ENCODE results near the gene AP3D1. TPM values are rescaled to one million over a fixed set of nuclear protein-coding genes. Genes with fewer than 3 reads are reported as not detected.

AP3D1 gene
- total RNA-seq, result 88.5 TPM

GRCh38 chr19:2151339-2152229, at the start of gene AP3D1:
TSS of gene AP3D1 (minus strand) at chr19:2151566. CDS start at chr19:2151334, 232 bp downstream.

DNA sequence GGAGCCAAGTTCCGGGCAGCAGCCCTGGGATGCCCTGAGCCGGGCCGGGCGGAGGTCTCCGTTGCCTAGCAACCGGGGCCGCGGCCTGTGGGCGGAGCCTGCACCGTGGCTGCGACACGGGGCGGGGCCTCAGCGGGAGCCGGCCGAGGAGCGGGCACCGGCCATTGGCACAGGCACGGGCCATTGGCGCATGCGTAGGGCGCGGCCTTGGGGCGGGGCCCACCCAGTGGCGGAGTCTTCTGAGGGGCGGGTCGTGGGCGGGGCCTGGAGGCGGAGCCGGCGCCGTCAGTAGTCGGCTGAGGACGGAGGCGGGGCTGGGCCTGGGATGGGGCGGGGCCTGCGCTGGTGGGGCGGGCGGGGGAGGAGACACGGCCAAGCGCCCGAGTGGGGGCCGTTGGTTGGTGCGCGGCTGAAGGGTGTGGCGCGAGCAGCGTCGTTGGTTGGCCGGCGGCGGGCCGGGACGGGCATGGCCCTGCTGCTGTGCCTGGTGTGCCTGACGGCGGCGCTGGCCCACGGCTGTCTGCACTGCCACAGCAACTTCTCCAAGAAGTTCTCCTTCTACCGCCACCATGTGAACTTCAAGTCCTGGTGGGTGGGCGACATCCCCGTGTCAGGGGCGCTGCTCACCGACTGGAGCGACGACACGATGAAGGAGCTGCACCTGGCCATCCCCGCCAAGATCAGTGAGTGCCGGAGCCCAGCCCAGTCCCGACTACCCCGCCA, 54.7 kb downstream of the AP3D1 start, which contains the start of gene IZUMO4:
Gene IZUMO4, plus strand, starts transcription at position 436 of the 723 bp plus-strand sequence. Its CDS starts 31 bp downstream, at position 467.

GRCh38 chr19:2096034-2096479, 55.3 kb downstream of the AP3D1 start, which contains the start of gene MOB3A:
TSS of gene MOB3A (minus strand) at chr19:2096326. CDS start at chr19:2078560, 17,766 bp downstream.

GRCh38 chr19:2050991-2051772, 100.2 kb downstream of the AP3D1 start, which contains the start of gene MKNK2:
TSS of gene MKNK2 (minus strand) at chr19:2051244. CDS start at chr19:2050851, 393 bp downstream.

Other genes with a start within 250 kb of the AP3D1 start
- 5.8 TPM for gene ADAT3, start 246.2 kb downstream of the AP3D1 start, total RNA-seq
- gene SCAMP4, start 246.2 kb downstream of the AP3D1 start, total RNA-seq, result 67.3 TPM
- gene CSNK1G2, start 210.4 kb downstream of the AP3D1 start, total RNA-seq, result 61.0 TPM
- gene BTBD2, start 135.9 kb downstream of the AP3D1 start, total RNA-seq, result 90.8 TPM
- gene MKNK2, start 100.3 kb downstream of the AP3D1 start, total RNA-seq, result 95.7 TPM
- 30.0 TPM for gene MOB3A, start 55.2 kb downstream of the AP3D1 start, total RNA-seq
- gene IZUMO4, start 54.7 kb downstream of the AP3D1 start, total RNA-seq, result 8.6 TPM
- gene DOT1L, start 12.4 kb upstream of the AP3D1 start, total RNA-seq, result 22.6 TPM
- gene PLEKHJ1, start 84.8 kb upstream of the AP3D1 start, total RNA-seq, result 85.9 TPM
- gene SF3A2, start 85.3 kb upstream of the AP3D1 start, total RNA-seq, result 89.5 TPM
- gene AMH, start 97.8 kb upstream of the AP3D1 start, total RNA-seq, result 1.3 TPM
- gene JSRP1, start 104.9 kb upstream of the AP3D1 start, total RNA-seq, result 12.8 TPM
- 0.47 TPM for gene PEAK3, start 130.6 kb upstream of the AP3D1 start, total RNA-seq
- gene LINGO3, start 156.6 kb upstream of the AP3D1 start, total RNA-seq, result not detected
- gene LSM7, start 177.0 kb upstream of the AP3D1 start, total RNA-seq, result 132 TPM
- 59.1 TPM for gene SPPL2B, start 177.1 kb upstream of the AP3D1 start, total RNA-seq
- 0.23 TPM for gene TMPRSS9, start 208.7 kb upstream of the AP3D1 start, total RNA-seq

Data from metanephros (tissue), 1 donor.